ENCODE results near the gene MUTYH. TPM values are rescaled to one million over a fixed set of nuclear protein-coding genes. Genes with fewer than 3 reads are reported as not detected.
"Not testable (repeated sequence)": the region's sequence is repeated elsewhere in the genome, so short reads cannot be mapped to it uniquely, and the experiment has no call there.

MUTYH gene
- total and polyA plus RNA-seq, 9 of the 15 experiments (the other 6 are each of a cell fraction or from before 2014, with no cell fraction given), result 3.4 to 53.5 (median 29.0) TPM

GRCh38 chr1:45286521-45286920 lies 53.7 kb downstream of the MUTYH start:
- BruUV-seq (replicated peaks); in situ Hi-C loops (cut with MboI): not testable (repeated sequence)
- 10% methylated on average over 2 of the region's 3 CpGs for WGBS (ENCODE audit: insufficient coverage, low coverage, missing lambda C conversion rate)

DNA sequence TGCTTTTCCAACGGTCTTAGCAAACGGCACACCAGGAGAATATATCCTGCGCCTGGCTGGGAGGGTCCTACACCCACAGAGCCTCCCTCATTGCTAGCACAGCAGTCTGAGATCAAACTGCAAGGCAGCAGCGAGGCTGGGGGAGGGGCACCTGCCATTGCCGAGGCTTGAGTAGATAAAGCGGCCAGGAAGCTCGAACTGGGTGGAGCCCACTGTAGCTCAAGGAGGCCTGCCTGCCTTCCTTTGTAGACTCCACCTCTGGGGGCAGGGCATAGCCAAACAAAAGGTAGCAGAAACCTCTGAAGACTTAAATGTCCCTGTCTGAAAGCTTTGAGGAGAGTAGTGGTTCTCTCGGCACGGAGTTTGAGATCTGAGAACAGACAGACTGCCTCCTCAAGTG lies 55.4 kb downstream of the MUTYH start:
- CTCF ChIA-PET (ENCODE audit: low intra/inter-chr PET ratio); H3K27me3 ChIP-seq (ENCODE audit: control insufficient read depth in 2 of 2, insufficient read depth in 2 of 2, low read length in 2 of 2); H3K9me1 ChIP-seq (ENCODE audit: control insufficient read depth, insufficient read depth, low read length); BruUV-seq (replicated peaks); in situ Hi-C loops (cut with MboI); H3K4me3 ChIP-seq; H4K20me1 ChIP-seq (replicated peaks; ENCODE audit: control insufficient read depth, insufficient read depth, low read length); FAIRE-seq; intact Hi-C loops (cut with micrococcal nuclease); H3K36me3 ChIP-seq (ENCODE audit: control insufficient read depth, insufficient read depth, low read length); H3K9ac ChIP-seq (ENCODE audit: insufficient read depth in 1 of 2, low read depth in 2 of 2, low read length in 2 of 2); H3K79me2 ChIP-seq (ENCODE audit: control insufficient read depth, insufficient read depth, low read length); H3K9me3 ChIP-seq (replicated peaks; ENCODE audit: control insufficient read depth, insufficient read depth, low read depth, low read length); H3K4me1 ChIP-seq (replicated peaks in 1 of 2; ENCODE audit: control insufficient read depth in 2 of 2, insufficient read depth in 2 of 2, low read length in 2 of 2); TF ChIP-seq MYC (CRISPR knock-in tag; IDR thresholded peaks at IDR 0.05; ENCODE audit: borderline replicate concordance, low read depth): not testable (repeated sequence)
- Histone ChIP-seq H2AFZ (ENCODE audit: low read depth, low read length) (peak overlapping the region; percentile 85), H3K27ac (ENCODE audit: extremely low read depth, low read depth, low read length) (peak overlapping the region; percentile 50; the same call in 2 of the 3 replicates), H3K4me2 (ENCODE audit: insufficient read depth, low read length) (peak overlapping the region; percentile 52)
- ATAC-seq, result peak; percentile 78
- 20% methylated on average over 9 of the region's 9 CpGs for WGBS (ENCODE audit: insufficient coverage, low coverage, missing lambda C conversion rate)
- DNase-seq (ENCODE audit: extremely low read depth in 1 of 4, low spot score in 3 of 4), result peak in 1 of 4 experiments; percentile 77
- POLR2A ChIA-PET, result interaction anchor here (0.6 to 1.5 kb wide), 11 partner anchors 9 to 466 kb away, joined by 3 to 7 read pairs (median 3); no protein-coding TSS in a partner anchor
- TF ChIP-seq ARID1B (IDR thresholded peaks at IDR 0.05) (peak; percentile 51; the same call in 1 of the 2 replicates), MYC (IDR thresholded peaks at IDR 0.05; ENCODE audit: low read depth, low read length) (0 out of 2 replicates have a peak, but pooled peaks have one; percentile 19), RCOR1 (IDR thresholded peaks at IDR 0.05; ENCODE audit: borderline replicate concordance in 1 of 2, low read depth in 2 of 2, low read length in 2 of 2) (0 out of 4 replicates have a peak, but pooled peaks of 1 of the 2 experiments have one; percentile 18), ZNF766 (CRISPR knock-in tag; conservative IDR thresholded peaks at IDR 0.05) (peak; percentile 94), CTBP1 (IDR thresholded peaks at IDR 0.05; ENCODE audit: borderline replicate concordance) (peak; percentile 54; the same call in 1 of the 2 replicates), ATF7 (IDR thresholded peaks at IDR 0.05) (peak; percentile 31; the same call in 1 of the 2 replicates), CBFA2T3 (IDR thresholded peaks at IDR 0.05) (0 out of 2 replicates have a peak, but pooled peaks have one; percentile 11), PKNOX1 (IDR thresholded peaks at IDR 0.05) (peak; percentile 45; the same call in 1 of the 2 replicates), RNF2 (IDR thresholded peaks at IDR 0.05) (peak; percentile 43; the same call in 1 of the 2 replicates), TRIM24 (IDR thresholded peaks at IDR 0.05) (peak in 1 of 2 experiments; percentile 54; a peak in 1 of 4 replicates), YY1 (IDR thresholded peaks at IDR 0.05; ENCODE audit: borderline replicate concordance in 1 of 3, control insufficient read depth in 1 of 3, extremely low read depth in 1 of 3, insufficient read depth in 3 of 3, insufficient read length in 1 of 3, insufficient replicate concordance in 2 of 3, low read depth in 1 of 3, low read length in 2 of 3) (peak in 1 of 3 experiments; percentile 34), NBN (IDR thresholded peaks at IDR 0.05; ENCODE audit: low read depth) (0 out of 2 replicates have a peak, but pooled peaks have one; percentile 44), MTA3 (IDR thresholded peaks at IDR 0.05; ENCODE audit: borderline replicate concordance) (peak; percentile 48; the same call in 1 of the 2 replicates)
- TF ChIP-seq, protein P1, sequence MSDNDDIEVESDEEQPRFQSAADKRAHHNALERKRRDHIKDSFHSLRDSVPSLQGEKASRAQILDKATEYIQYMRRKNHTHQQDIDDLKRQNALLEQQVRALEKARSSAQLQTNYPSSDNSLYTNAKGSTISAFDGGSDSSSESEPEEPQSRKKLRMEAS (CRISPR knock-in tag; IDR thresholded peaks at IDR 0.05), result peak; percentile 33; the same call in 1 of the 2 replicates

More at GRCh38 chr1:45286521-45286920, 53.7 kb downstream of the MUTYH start:
- H3K9me3 ChIP-seq (replicated peaks; ENCODE audit: control insufficient read depth, insufficient read depth, low read depth, low read length); H3K4me3 ChIP-seq; H2AFZ ChIP-seq (ENCODE audit: low read depth, low read length); intact Hi-C loops (cut with micrococcal nuclease); H3K9me1 ChIP-seq (ENCODE audit: control insufficient read depth, insufficient read depth, low read length); H3K4me2 ChIP-seq (ENCODE audit: insufficient read depth, low read length); H3K36me3 ChIP-seq (ENCODE audit: control insufficient read depth, insufficient read depth, low read length); CTCF ChIA-PET (ENCODE audit: low intra/inter-chr PET ratio); H3K4me1 ChIP-seq (replicated peaks in 1 of 2; ENCODE audit: control insufficient read depth in 2 of 2, insufficient read depth in 2 of 2, low read length in 2 of 2); H3K27ac ChIP-seq (ENCODE audit: extremely low read depth, low read depth, low read length); DNase-seq (ENCODE audit: extremely low read depth in 1 of 4, low spot score in 3 of 4); POLR2A ChIA-PET; H4K20me1 ChIP-seq (replicated peaks; ENCODE audit: control insufficient read depth, insufficient read depth, low read length); ATAC-seq; H3K9ac ChIP-seq (ENCODE audit: insufficient read depth in 1 of 2, low read depth in 2 of 2, low read length in 2 of 2); H3K79me2 ChIP-seq (ENCODE audit: control insufficient read depth, insufficient read depth, low read length); H3K27me3 ChIP-seq (ENCODE audit: control insufficient read depth in 2 of 2, insufficient read depth in 2 of 2, low read length in 2 of 2); FAIRE-seq: not testable (repeated sequence)
- TF ChIP-seq ZNF354B (CRISPR knock-in tag; IDR thresholded peaks at IDR 0.05) (peak; percentile 80), ZNF507 (tag; conservative IDR thresholded peaks at IDR 0.05) (peak; percentile 98)

All from K562 (cell line).